Hematopoietic multipotent progenitor cell treated with erythropoietin and hydrocortisone succinate and interleukin-3 and kit ligand, for 8 days (in vitro differentiated cells): ENCODE measurements around the gene LRRC61.
A peak's percentile ranks its signal among the peaks of the same experiment; 100 is the strongest.
"Not testable (repeated sequence)": the region's sequence is repeated elsewhere in the genome, so short reads cannot be mapped to it uniquely, and the experiment has no call there.

Source experiments
- DNase-seq: peaks from one replicate; pipeline ENCODE4 v3.0.0-alpha.2; 2015

The LRRC61 gene

GRCh38 chr7:150373049-150373801 lies 50.1 kb downstream of the LRRC61 start:
- DNase-seq = no peak

DNA sequence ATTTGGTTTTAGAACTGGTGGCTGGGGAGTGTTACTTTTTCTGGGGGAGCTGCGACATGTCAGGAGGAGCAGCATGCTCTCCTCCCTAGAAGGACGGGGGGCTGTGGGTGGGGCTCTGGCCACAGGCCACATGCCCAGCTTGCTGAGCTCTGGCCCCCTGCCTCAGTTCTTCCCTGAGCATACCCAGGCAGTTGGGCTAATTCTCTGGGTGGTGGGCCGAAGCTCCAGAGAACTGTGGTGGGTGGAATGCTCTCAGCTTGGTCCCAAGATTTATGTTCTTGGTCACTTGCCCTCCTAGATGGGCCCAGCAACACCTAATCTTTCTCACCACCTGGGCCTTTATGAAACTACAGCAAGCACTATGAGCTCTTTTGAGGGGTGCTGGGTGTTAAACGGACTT lies 50.9 kb downstream of the LRRC61 start:
- DNase-seq = no peak

- no peak for DNase-seq
Measured at GRCh38 chr7:150374472-150374871, 51.3 kb downstream of the LRRC61 start.

DNA sequence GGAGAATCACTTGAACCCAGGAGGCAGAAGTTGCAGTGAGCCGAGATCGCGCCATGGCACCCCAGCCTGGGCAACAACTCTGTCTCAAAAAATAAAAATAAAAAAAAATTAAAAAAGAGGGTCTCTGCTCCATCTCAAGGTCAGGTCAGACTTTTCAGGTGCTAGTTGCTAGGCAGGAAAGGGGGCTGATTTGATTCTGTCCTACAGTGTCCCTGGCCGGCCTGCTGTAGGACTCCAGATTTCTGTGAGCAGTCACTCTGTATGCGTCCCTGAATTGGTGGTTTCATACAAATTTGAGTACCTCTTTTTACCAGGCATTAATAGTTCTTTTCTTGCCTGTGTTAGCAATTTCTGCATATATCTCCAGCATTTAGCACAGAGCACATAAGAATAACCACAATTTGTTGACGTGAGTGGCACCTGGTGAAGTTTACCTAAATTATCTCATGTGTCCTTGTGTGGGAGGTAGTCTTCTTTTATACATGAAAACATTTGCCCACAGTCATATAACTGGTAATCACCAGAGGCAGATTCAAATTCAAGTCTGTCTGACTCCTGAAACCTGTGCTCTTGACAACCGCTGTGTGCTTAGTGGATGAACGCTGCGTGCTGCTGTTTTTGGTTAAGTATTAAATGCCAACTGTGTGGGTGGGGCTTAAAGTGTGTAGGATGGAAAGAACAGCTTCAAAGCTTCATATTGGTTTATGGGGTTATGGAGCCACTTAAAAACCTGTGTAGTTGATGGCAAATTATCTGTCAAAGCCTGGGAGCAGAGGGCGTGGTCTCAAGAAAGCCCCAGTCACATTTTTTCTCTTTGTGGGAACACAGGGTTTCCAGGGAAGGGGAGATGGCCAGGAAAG lies 52.7 kb downstream of the LRRC61 start:
- DNase-seq = no peak

DNA sequence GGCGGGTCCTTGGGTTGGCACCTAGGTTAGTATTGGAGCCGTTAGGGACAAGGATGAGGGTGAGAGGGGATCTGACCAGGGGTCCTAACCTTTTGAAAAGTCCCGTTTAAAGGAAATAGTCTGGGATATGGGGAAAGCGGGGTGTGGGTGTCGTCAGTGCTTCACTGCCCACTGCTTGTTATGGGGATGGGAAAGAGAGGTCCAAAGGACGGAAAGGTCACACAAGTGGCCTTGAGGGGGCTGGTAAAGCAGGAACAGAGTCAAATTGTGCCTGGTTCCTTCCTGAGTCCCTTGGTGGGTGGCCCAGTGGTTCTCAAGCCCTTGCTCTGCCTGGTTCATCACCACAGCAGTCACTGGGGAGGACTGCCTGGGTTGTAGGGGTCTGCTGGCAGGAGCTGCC lies 53.4 kb downstream of the LRRC61 start:
- DNase-seq = no peak

DNA sequence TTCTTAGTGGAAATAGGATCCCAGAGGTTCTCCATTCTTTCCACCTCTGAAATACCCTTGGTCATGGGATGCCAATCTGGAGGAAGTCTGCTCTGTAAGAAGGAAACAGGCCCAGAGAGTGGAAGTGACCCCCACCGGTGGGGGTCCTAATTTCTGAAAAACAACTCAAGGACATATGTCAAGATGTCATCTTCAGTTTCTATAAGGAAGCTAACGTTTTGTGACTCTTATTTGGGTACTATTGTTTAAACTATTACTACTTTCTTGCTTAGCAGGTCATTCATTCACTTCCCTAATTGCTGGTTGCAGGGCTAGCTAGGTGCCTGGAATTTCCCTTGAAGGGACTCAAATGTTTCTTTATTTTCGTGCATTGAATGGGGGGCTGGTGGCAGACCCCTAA lies 54.0 kb downstream of the LRRC61 start:
- no peak for DNase-seq

GRCh38 chr7:150377635-150378034 lies 54.5 kb downstream of the LRRC61 start:
- DNase-seq = no peak

DNA sequence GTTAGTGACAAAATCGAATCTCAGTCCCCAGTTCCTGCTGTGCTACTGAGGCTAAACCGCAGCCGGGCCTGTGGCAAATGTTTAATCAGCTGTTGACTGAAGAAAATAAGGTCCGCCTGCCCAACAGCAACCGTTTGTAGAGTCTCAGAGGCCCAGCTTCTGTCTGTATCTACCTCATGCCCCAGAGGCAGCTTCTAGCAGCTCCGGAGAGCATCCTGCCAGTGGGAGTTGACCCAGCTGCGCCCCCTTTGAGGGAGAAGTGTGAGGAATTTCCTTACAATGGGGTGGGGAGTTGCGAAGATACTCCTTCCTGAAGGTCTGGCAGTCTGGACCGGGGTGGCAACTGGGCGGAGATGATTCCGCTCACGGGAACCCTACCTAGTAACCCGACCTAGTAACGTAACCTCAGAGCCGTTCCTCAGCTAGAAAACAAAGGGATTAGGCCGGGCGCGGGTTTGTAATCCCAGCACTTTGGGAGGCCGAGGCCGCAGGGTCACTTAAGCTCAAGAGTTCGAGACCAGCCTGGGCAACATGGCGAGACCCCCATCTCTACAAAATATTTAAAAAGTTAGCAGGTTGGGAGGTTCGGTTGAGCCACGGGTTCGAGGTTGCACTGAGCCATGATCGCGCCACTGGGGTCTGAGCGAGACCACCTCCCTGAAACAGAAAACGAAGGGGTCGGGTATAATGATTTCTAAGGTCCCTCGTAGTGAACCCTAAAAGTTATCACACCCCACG lies 55.1 kb downstream of the LRRC61 start:
- DNase-seq = peak; percentile 78

DNA sequence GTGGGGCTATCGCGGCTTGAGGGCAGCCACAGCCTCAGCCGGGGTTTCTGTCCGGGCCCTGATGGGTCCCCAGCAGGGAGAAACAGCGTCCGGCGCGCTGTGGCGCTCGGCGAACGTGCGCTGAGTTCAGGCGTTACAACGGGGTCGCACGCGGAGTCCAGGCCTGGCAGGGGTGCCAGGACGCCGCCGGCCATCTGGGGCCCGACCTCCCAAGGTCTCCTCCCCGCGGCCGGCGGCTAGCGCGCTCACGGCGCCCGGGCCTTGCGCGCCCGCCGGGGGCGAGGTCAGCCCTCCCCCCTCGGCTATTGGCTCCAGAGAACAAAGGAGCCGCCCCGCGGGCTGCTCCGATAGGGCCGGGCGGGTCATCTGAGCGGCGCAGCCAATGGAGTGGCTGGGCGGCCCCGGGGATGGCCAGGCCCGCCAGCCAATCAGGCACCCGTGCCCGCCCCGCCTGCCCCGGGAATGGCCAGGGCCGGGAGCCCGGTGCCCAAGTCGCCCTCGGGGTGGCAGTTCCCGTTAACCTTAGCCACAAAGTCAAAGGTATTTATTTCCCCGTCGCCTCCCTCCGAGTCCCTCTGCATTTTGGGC lies 55.8 kb downstream of the LRRC61 start, which contains the start of gene ZNF775:
TSS of gene ZNF775 (plus strand) at position 478 of the 588 bp plus-strand sequence. CDS start 9,141 bp downstream, outside the sequence.
- DNase-seq = peak; percentile 94

DNA sequence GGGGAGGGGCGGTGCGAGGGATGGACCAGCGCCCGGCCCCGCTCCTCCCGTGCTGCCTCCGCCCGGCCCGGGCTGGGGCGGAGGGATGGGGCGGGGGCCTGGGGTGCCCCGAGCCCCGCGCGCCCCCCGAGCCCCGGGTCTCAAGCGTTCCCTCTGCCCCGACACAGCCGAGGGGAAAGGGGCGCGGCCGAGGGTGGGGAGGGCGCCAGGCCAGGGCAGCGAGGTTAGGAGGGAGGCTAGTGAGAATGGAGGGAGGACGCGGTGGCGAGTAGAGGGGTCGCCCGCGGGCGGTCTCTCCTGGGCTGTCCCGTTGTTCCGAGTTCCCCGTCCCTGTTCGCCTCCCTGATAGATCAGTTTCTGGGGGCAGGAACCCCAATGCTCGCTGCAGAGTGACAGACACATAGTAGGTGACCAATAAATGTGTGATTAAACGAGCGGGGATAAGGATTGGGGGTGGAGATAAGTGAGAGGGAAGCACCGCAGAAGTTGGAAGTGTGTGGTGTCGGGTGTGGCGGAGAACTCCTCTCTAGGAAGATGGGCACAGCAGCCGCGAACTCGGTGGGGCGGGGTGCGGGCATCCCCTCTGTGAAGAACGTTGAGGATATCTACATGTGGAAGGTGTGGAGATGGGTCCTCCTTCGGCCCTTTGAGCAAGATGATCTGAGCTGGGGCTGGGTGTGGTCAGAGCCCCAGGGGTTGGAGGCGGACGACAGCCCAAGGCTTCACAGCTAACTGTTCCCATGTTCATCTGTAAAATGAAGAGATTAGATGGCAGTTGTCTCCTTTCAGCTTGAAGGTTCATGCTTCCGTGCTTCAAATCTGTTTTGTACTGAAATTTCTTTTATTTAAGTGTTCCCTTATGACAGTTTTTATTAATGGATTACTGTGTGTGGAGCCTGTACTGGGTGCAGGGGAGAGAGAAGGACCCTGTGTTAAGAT lies 56.6 kb downstream of the LRRC61 start:
- DNase-seq = peak; percentile 64

- no peak for DNase-seq
Measured at GRCh38 chr7:150380463-150380862, 57.3 kb downstream of the LRRC61 start.

DNA sequence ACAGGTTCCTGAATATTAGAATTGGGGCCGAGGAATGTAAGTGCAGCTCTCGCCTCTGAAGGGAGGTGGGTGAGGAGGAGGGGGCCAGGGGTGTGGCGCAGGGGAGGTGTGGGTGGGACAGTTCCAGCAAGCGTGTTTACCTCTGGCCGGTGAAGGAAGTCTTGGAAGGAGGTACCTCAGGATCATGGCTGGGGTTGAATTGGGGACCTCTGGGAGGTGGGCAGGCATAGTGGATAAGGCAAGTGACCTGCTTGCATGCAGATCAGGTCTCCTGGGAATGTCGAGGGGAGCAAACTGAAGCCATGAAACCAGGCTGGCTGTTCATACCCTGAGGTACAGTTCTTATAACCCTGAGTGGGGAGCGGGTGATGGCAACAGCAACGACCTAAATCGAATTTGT lies 57.9 kb downstream of the LRRC61 start:
- no peak for DNase-seq

DNA sequence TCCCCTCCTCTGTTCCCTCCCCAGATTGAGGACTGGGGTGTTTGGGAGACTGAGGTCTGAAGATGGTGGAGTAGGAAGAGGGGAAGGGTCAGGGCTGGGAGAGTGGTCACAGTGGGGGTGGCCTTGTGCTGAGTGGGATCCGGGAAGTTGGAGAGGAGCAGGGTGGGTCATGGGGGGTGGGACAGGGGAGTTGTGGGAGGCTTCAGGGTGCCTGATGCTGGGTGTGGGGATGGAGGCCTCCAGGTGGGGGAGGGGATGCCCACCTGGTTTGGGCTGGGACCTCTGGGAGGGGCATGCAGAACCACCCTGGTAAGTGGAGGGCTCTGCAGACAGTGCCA lies 58.6 kb downstream of the LRRC61 start:
- no peak for DNase-seq

- DNase-seq = no peak
Measured at GRCh38 chr7:150382123-150382843, 59.1 kb downstream of the LRRC61 start.

DNA sequence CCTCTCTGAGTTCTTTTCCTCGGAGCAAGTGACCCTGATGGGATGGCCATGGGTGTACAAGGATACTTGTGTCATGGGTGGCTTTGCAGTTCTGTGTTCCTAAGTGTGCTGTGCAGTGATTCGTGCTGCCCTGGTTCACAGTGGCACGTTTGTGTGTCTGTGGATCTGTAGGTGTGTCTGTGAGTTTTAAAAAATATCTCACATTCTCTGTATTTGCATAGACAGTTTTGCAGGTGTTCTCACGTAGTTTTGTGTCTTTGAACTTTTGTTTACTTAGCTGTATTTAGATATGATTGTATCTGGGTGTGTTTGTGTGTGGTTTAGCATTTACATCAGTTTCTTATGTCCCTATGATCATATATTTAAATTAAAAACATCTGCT lies 59.7 kb downstream of the LRRC61 start:
- no peak for DNase-seq

- DNase-seq = no peak
Measured at GRCh38 chr7:150383710-150384397, 60.7 kb downstream of the LRRC61 start.

- no peak for DNase-seq
Measured at GRCh38 chr7:150384406-150385301, 61.5 kb downstream of the LRRC61 start.

DNA sequence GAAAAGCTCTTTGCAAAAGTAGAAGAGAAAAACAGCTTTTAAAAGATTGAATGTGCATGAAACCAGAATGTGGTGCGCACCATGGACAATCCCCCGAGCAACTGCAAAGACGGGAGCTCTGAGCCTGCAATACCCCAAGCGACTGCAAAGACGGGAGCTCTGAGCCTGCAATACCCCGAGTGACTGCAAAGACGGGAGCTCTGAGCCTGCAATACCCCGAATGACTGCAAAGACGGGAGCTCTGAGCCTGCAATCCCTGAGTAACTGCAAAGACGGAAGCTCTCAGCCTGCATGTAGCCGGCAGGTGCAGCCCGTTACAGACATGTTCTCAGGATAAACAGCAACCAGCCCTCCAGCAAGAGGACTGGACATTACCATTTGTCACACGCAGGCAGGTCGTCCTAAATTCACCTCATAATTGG lies 62.2 kb downstream of the LRRC61 start:
- no peak for DNase-seq

- not testable (repeated sequence) for DNase-seq
Measured at GRCh38 chr7:150385884-150386283, 62.7 kb downstream of the LRRC61 start.
